Measurements from ENCODE around the gene TIGIT. TPM values are rescaled to one million over a fixed set of nuclear protein-coding genes. Genes with fewer than 3 reads are reported as not detected.

Gene TIGIT
- total RNA-seq, 1 donor, result not detected

DNA sequence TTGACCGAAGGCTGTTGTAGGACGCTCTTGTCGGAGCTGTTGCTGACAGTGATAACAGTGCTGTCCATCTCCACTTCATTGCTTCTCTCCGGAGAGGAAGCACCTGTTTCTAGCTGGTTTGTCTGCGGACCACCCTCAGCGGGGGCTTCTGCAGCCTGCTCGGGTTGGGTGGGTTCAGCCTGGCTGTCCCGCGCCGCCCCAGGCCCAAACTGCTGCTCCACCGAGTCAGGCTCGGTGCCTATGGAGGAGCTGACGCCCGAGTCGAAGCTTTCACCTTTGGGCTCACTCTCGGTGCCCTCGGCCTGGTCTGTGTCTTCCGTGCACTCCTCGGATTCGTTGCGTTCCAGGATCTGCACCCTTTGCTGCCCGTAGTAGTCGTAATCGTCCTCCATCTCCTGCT lies 56.9 kb downstream of the TIGIT start:
- DNase-seq (ENCODE audit: low read depth in 2 of 3, low spot score in 2 of 3), result no peak

DNA sequence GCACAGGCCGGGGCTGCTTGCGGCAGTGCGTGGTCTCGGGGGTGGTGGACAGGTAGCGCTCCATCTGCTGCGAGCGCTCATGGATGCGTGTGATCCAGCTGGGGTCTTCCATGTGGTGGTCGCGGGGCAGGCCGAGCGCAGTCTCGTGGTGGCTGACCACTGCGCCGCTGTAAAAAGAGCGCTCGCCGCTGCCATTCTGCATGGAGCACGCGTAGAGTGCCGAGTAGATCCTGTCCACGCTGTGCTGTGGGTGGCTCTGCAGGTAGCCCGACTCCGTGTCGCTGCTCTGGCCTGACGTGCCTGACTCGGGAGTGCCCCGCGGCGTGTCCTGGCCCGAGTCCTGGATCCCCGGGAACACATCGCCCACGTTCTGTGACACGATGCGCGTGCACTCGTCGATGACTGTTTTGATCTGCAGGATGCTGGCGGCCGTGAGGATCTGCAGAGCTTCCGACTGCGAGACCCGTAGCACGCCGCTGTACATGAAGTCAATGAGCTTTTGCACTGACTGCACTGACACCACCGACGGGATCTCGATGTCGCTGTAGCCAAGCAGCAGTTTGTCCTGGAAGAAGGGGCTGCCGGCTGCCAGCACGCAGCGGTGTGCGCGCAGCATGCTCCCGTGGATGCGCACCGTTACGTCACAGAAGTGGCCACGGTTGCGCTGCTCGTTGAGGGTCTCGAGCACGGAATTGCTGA lies 57.4 kb downstream of the TIGIT start:
- DNase-seq (ENCODE audit: low read depth in 2 of 3, low spot score in 2 of 3), result no peak

DNA sequence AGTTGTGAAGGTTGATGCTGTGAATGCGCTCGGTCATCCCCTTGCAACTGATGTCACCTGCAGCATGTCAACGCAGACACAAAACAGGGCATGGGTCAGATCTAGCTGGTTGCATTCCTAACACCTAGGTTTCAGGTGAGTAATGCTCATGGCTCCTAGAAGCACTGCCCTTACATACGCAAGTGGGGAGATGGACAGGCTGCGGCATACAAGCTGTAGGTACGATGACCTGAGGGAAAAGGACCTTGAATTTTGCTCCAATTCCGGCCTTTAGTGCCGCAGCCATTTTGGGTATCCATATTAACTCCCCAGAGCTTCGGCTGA lies 58.0 kb downstream of the TIGIT start:
- no peak for DNase-seq (ENCODE audit: low read depth in 2 of 3, low spot score in 2 of 3)

DNA sequence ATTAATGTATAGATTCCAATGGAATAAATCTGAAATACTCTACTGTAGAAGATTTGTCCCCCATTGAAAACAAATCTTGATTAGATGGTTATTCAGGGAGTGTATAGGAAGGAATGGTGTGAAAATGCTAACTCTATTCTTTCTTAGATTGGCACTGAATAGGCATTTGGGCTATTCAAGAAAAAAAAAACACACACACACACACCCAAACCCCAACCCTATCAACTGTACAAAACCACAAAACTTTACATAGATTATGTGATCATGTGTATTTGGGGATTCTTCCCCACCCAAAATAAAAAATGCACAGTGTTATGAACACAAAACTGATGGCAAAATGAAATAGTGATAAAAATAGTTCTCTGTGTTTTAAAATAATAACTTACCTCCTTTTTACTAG lies 61.8 kb downstream of the TIGIT start:
- DNase-seq (ENCODE audit: low read depth in 2 of 3, low spot score in 2 of 3), result no peak

DNA sequence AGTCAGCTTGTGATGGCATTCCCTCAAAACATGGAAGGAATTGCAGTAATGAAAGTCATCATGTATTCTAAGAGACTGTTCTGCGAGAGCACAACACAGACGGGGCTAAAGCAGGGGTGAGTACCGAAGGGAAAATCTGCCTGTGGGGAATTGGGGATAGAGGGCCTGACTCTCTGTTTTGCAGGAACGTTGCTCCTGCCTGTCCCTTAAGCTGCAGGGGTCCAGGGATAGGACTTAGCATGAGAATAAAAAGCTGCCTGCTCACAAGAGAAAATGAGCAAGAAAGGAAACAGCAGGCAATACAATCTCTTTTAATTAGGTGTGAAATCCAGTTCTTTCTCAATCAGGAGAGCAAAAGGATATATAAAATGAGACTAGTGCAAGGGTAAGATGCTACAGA lies 62.2 kb downstream of the TIGIT start:
- DNase-seq (ENCODE audit: low read depth in 2 of 3, low spot score in 2 of 3), result no peak

DNA sequence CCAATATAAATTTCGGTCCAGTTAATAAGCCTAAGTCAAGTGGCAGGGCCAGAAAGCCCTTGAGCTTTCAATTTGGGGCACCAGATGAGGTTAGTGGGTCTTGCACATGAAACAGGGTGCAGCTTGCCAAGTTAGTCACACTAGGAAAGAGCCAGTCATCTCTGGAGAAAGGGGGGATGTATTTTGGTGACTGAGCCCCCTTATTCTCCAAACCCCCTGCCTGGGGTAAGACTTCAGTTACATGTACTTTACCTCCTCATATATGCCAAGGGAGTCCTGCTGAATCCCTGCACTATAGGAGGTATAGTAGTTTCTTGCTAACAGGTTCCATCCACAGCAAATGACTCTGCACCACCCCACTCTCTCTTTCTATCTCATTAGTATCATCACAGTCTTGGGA lies 62.7 kb downstream of the TIGIT start:
- DNase-seq (ENCODE audit: low read depth in 2 of 3, low spot score in 2 of 3), result no peak

Other genes with a start within 250 kb of the TIGIT start
- gene CCDC191, start 237.5 kb upstream of the TIGIT start, total RNA-seq, result 2.2 TPM
- gene QTRT2, start 237.3 kb upstream of the TIGIT start, total RNA-seq, result 10.8 TPM
- not detected for gene DRD3, start 115.0 kb upstream of the TIGIT start, total RNA-seq
- gene ZNF80, start 56.5 kb upstream of the TIGIT start, total RNA-seq, result not detected

Measured in hematopoietic multipotent progenitor cell (in vitro differentiated cells).